GM12891 (cell line): ENCODE measurements around the gene DCAF7.
A peak's percentile ranks its signal among the peaks of the same experiment; 100 is the strongest.

Source experiments
- DNase-seq: peaks from one replicate; pipeline ENCODE4 v3.0.0; 2011; ENCODE audit warnings: low spot score; ENCODE audit not compliant: insufficient read length
- FAIRE-seq: peaks from 2 replicates; lab custom pipeline; 2011; peaks lifted over from hg19 to GRCh38; lab: Jason Lieb, UNC
- PAX5 ChIP-seq: IDR thresholded peaks from 2 replicates; pipeline ENCODE4 v1.6.1; 2011; ENCODE audit warnings: low read length, moderate library complexity, mild to moderate bottlenecking; ENCODE audit not compliant: insufficient read depth, severe bottlenecking
- POLR2A ChIP-seq: IDR thresholded peaks from 2 replicates; pipeline ENCODE4 v1.6.1; 2011; ENCODE audit warnings: low read depth, low read length, control low read depth
- POLR2AphosphoS5 ChIP-seq: IDR thresholded peaks from 2 replicates; pipeline ENCODE4 v1.6.1; 2011; ENCODE audit warnings: low read depth, low read length, control low read depth
- POU2F2 ChIP-seq: IDR thresholded peaks from 2 replicates; pipeline ENCODE4 v1.6.1; 2011; ENCODE audit warnings: low read depth, mild to moderate bottlenecking, control low read depth, low read length, moderate library complexity
- SPI1 ChIP-seq: IDR thresholded peaks from 2 replicates; pipeline ENCODE4 v1.6.1; 2011; ENCODE audit warnings: low read depth, low read length, control low read depth
- TAF1 ChIP-seq: IDR thresholded peaks from 2 replicates; pipeline ENCODE4 v1.6.1; 2011; ENCODE audit warnings: low read depth, low read length, control low read depth

The DCAF7 gene

DNA sequence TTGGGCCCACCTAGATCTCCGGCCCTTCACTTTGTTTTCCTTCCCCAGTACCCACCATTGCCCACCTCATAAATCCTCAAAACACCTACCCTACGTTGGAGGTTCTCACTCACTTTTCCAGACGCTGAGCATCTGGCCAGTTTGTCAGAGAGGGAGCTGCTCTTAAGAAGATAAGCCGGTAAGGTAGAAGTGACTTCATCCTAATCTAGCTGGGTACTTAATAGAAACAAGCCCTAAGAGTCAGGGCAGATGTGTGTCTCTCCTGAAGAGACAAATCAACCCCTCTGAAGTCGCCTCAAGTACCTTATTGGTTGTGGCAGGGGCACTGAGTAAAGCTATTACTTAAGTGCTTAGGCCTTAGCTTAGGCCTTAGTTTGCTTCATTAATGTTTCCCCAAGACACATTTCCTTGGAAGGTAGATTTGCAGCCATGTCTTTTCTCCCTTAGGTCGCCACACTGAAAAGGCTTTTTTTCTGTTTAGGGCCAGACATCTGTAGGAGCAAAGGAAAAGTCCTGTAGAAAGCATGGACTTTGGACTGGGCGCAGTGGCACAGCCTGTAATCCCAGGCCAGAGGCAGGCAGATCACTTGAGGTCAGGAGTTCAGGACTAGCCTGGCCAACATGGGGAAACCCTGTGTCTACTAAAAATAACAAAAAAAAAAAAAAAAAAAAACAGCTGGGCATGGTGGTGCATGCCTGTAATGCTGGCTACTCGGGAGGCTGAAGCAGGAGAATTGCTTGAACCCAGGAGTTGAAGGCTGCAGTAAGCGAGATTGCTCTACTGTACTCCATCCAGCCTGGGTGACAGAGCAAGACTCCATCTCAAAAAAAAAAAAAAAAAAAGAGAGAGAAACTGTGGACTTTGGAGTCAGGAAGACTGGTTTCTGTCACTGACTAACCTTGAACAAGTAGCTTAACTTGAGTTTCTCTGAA is 51.4 kb downstream of the DCAF7 start:
- DNase-seq (no peak), FAIRE-seq (no peak)
- TF ChIP-seq SPI1, result no peak
- no peak for TF ChIP-seq TAF1
- no peak for TF ChIP-seq PAX5
- TF ChIP-seq POU2F2, result no peak
- TF ChIP-seq POLR2AphosphoS5, result no peak
- TF ChIP-seq POLR2A, result no peak

DNA sequence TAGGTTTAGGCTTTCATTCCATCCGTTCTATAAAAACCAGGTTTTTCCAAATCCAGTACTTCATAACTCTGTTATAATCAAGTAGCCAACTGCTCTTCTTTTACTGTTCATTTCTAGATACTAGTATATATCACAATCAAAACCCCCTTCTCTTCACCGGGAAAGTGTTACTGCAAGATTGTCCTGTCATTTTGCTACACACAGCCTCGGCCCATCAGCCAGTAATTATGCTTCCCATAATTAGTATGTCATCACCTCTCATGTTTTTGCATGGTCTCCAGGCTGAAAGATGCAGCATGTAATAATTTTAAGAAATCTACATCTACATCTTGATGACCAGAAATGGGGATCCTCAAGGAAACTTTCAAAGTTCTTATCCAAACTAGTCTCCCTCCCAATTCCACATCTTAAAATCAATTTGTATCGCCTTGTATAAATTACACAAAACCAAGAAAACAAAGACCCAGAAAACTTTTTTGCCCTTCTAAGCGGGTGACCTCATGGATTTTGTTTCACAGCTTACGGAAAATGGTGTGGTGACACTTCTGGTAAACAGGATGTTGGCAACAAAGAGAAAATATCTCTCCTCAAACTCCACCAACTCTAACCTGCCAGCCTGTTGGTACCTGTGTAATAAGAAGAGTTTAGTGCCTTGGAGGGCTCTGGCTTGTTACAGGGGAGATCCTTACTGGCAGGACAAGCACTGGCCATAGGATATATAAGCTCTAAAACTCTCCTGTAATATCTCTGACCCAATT is 59.7 kb downstream of the DCAF7 start:
- DNase-seq (no peak), FAIRE-seq (no peak)
- no peak for TF ChIP-seq SPI1
- no peak for TF ChIP-seq POLR2A
- TF ChIP-seq POLR2AphosphoS5, result no peak
- no peak for TF ChIP-seq PAX5
- no peak for TF ChIP-seq TAF1
- no peak for TF ChIP-seq POU2F2

DNA sequence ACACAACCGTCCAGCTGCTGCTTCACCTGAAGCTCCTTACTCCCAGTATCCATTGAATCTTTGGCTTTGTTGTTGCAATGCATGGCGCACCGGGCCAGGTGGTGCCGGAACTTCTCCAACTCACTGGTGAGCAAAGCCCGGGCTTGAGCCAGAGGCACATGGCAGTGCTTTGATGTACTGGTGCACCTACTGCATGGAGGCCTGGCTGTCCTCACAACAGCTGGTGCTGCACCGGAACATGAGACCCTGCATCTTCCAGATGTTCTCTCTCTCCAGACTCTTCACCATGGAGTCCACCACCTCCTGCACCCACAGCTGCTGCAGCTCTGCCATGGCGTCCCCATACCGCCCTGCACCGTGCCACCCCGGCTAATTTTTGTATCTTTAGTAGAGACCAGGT is 60.6 kb downstream of the DCAF7 start:
- TF ChIP-seq POLR2A, result no peak
- no peak for TF ChIP-seq PAX5
- TF ChIP-seq TAF1, result no peak
- no peak for TF ChIP-seq POU2F2
- TF ChIP-seq POLR2AphosphoS5, result no peak
- TF ChIP-seq SPI1, result no peak
- FAIRE-seq (no peak), DNase-seq (no peak)

DNA sequence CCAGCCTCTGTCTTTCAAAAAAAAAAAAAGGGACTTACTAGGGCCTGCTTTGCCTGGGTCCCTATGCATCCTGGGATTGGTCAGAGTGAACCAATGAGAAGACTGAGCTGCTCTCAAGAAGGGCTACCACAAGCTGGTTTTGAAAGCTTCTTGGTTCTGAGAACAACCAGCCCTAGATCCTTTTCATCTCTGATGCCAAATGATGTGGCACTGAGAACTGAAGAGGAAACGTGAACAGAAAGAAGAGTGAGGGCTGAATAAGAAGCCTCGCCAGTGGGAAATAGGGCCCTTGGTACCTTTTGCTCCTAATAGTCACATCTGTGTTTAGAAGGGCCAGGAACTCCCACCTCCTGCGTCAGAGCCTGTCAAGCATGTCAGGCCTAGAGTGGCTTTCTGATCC is 61.1 kb downstream of the DCAF7 start:
- no peak for DNase-seq
- FAIRE-seq, result no peak
- TF ChIP-seq SPI1 (no peak), POLR2AphosphoS5 (no peak), PAX5 (no peak), TAF1 (no peak), POLR2A (no peak), POU2F2 (no peak)

DNA sequence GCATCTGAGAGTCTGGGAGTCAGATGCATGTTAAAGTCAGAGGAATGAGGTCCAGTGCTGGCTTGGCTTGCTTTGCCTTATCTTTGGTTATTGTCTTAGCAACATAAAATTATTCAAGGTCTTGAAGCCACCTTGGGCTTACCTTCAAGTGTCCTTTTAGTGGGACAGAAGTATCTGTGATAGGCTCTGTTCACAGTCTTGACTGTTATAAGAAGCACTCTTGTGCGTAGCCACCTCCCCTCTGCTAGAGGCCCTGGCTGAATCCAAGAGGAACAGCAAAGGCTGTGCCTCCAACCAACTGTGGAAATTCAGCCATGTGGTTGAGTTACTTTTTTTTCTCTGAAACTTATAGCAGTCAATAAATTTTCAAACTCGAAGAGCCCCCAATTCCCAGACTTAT is 63.4 kb downstream of the DCAF7 start:
- TF ChIP-seq SPI1, result no peak
- no peak for TF ChIP-seq PAX5
- TF ChIP-seq POLR2A, result no peak
- TF ChIP-seq TAF1, result no peak
- no peak for TF ChIP-seq POU2F2
- TF ChIP-seq POLR2AphosphoS5, result no peak
- DNase-seq (no peak), FAIRE-seq (no peak)

DNA sequence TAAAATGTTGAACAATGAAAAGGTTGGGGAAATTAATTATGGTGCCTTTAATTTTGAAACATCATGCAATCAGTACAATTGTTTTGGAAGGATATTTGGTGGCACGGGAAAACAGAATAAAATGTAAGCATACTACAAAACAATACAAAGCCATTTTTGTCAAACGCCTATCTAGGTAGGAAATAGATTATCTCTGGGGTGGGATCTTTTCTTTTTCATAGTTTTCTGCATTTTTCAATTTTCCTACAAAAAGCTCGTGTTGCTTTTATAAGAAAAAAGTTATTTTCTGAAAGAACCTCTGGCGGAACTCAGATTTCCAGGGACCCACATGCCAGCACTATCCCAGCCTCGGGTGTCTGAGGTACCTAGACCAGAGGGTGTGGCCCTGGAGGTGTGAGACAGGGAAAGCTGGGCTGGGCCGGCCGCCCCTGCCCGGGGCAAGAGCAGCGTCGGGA is 71.0 kb downstream of the DCAF7 start:
- no peak for TF ChIP-seq POLR2A
- no peak for TF ChIP-seq PAX5
- no peak for TF ChIP-seq SPI1
- no peak for TF ChIP-seq TAF1
- no peak for TF ChIP-seq POLR2AphosphoS5
- TF ChIP-seq POU2F2, result no peak
- DNase-seq (no peak), FAIRE-seq (no peak)

DNA sequence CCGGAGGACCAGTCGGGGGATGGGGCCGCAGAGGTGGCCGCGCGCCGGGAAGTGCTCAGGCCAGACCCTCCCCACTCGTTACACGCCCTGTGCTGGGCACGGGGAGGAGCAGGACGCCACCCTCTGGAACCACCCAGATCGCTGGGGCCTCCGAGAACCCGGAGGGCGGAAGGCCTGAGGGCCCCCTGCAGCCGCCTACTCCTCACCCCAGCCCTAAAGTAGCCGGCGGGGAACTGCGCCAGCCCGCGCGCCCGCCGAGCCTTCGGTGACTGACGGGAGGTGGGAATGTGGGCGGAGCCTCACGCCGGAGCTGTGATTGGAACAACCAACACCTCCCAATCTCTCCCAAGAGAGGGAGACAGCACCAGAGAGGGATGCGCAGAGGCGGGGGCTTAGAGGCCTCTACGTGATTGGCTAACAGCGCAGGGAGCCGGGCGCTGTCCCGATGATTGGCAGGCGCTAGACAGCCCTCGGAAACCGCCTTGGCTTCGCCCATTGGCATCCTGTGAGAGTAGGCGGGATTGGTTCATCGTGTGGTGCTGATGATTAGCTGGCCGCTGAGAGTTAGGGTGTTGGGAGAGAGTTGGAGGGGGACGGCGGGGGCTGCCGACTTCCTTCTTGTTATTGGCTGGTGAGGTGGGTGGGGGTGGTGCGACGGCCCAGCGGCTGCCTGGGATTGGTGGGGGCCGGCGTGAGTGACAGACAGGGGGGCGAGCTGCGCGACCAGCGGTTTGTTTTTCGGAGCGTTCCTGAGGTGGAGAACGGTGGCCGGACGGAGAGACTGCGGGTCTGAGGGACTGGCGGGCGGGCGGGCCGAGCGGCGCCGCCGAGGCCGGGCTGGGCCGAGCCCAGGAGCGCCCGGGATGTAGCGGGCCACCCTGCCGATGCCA is 71.7 kb downstream of the DCAF7 start, which contains the start of gene MAP3K3:
TSS of gene MAP3K3 (plus strand) at position 734 of the 890 bp plus-strand sequence. CDS start 343 bp downstream, outside the sequence.
- peak; percentile 96 for DNase-seq
- FAIRE-seq, result peak; percentile 97
- peak; percentile 73 for TF ChIP-seq TAF1
- peak; percentile 86 for TF ChIP-seq POLR2AphosphoS5
- TF ChIP-seq PAX5, result no peak
- TF ChIP-seq POU2F2, result peak; percentile 46; the same call in 1 of the 2 replicates
- peak; percentile 59 for TF ChIP-seq POLR2A
- 0 out of 2 replicates have a peak, but pooled peaks have one; percentile 5 for TF ChIP-seq SPI1

DNA sequence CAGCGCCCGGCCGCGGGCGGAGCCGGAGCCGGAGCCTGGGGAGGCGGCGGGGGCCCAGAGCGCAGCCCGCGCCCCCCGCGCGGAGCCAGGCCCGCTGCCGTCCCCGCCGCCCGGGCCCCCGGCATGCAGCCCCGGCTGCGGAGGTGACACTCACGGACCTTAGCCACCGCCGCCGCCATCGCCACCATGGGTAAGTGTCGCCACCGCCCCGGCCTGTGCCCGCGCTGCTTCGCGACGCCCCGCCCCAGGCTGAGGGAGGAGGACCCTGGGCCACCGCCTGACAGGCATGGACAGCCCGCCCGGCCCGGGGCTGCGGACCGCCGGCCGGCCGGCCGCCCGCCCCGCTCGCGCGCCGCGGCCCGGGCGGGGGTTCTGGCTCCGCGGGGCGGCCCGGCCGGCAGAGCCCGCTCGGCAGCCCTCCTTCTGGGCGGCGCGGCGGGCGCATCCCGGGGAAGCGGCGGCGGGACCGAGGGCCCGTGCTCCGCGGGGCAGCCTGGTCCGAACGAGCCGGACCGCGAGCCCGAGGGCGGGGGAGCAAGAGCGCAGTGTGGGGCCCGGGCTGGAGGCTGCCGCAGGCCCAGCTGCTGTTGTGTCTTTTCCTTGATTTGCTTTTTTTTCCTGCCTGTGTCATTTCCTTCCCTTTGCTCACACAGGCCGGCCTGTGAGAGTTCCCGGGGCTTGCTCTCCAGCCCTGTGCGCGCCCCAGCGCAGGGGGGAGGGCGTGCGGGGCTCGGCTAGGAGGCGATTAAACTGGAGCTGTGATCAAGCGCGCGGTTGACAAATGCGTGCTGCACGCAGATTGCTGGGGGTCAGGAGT is 72.5 kb downstream of the DCAF7 start:
- peak; percentile 64 for FAIRE-seq
- peak; percentile 43 for DNase-seq
- TF ChIP-seq POLR2AphosphoS5, result no peak
- TF ChIP-seq TAF1, result no peak
- TF ChIP-seq SPI1, result no peak
- no peak for TF ChIP-seq PAX5
- TF ChIP-seq POU2F2, result no peak
- TF ChIP-seq POLR2A, result no peak
